GM23248 (cell line): ENCODE measurements around the gene LMNB1. TPM values are rescaled to one million over a fixed set of nuclear protein-coding genes. Genes with fewer than 3 reads are reported as not detected.
A peak's percentile ranks its signal among the peaks of the same experiment; 100 is the strongest.

Experiments
- DNase-seq: peaks from one replicate; pipeline ENCODE4 v3.0.0-alpha.2; 2015
- H2AFZ ChIP-seq: fragments of 200-600 bp; sonication (generic); 2 replicates; pipeline ENCODE4 v1.6.1; 2016; ENCODE audit warnings: antibody characterized with exemption
- H3F3A ChIP-seq: fragments of 200-600 bp; sonication (generic); 2 replicates; pipeline ENCODE4 v1.6.1; 2016; ENCODE audit warnings: mild to moderate bottlenecking, antibody characterized with exemption, mixed run types; ENCODE audit not compliant: insufficient read depth
- H3K27ac ChIP-seq: fragments of 200-600 bp; sonication (generic); 2 replicates; pipeline ENCODE4 v1.5.1; 2016; ENCODE audit warnings: mild to moderate bottlenecking
- H3K27me3 ChIP-seq: fragments of 200-600 bp; sonication (generic); replicated peaks from 2 replicates; pipeline ENCODE4 v1.6.1; 2016; ENCODE audit warnings: mild to moderate bottlenecking; ENCODE audit not compliant: insufficient read depth
- H3K36me3 ChIP-seq: fragments of 200-600 bp; sonication (generic); 2 replicates; pipeline ENCODE4 v1.6.1; 2016; ENCODE audit warnings: low read depth, mild to moderate bottlenecking
- H3K4me1 ChIP-seq: fragments of 200-600 bp; sonication (generic); 2 replicates; pipeline ENCODE4 v1.6.1; 2016; ENCODE audit warnings: mild to moderate bottlenecking; ENCODE audit not compliant: insufficient read depth
- H3K4me2 ChIP-seq: fragments of 200-600 bp; sonication (generic); one replicate; pipeline ENCODE4 v1.6.1; 2016; ENCODE audit warnings: mild to moderate bottlenecking; ENCODE audit not compliant: unreplicated experiment
- H3K4me3 ChIP-seq: fragments of 200-600 bp; sonication (generic); 2 replicates; pipeline ENCODE4 v1.5.1; 2016; ENCODE audit warnings: mild to moderate bottlenecking
- H3K79me2 ChIP-seq: fragments of 200-600 bp; sonication (generic); 2 replicates; pipeline ENCODE4 v1.6.1; 2016; ENCODE audit warnings: mild to moderate bottlenecking; ENCODE audit not compliant: insufficient read depth
- H3K9ac ChIP-seq: fragments of 200-600 bp; sonication (generic); 2 replicates; pipeline ENCODE4 v1.6.1; 2016; ENCODE audit warnings: mild to moderate bottlenecking
- H3K9me2 ChIP-seq: fragments of 200-600 bp; sonication (generic); 2 replicates; pipeline ENCODE4 v1.6.1; 2016; ENCODE audit warnings: mixed run types, mild to moderate bottlenecking, moderate library complexity; ENCODE audit not compliant: insufficient read depth
- H3K9me3 ChIP-seq: fragments of 200-600 bp; sonication (generic); one replicate; pipeline ENCODE4 v1.6.1; 2017; ENCODE audit warnings: low read depth
- H4K20me1 ChIP-seq: fragments of 200-600 bp; sonication (generic); 2 replicates; pipeline ENCODE4 v1.6.0; 2016; ENCODE audit not compliant: insufficient read depth
- EZH2 ChIP-seq: fragments of 200-600 bp; sonication (generic); IDR thresholded peaks from 2 replicates; pipeline ENCODE4 v1.6.1; 2018; ENCODE audit warnings: antibody characterized with exemption, mild to moderate bottlenecking; ENCODE audit not compliant: insufficient read depth, poor library complexity, severe bottlenecking
- EZH2phosphoT487 ChIP-seq: fragments of 200-600 bp; sonication (generic); IDR thresholded peaks from 2 replicates; pipeline ENCODE4 v1.6.1; 2018; ENCODE audit warnings: antibody characterized with exemption, moderate library complexity, mild to moderate bottlenecking, low read depth; ENCODE audit not compliant: insufficient read depth
- WGBS, 2 experiments: methylation state at CpG; one replicate each; pipeline ENCODE4 v1.1.6; 2015 to 2017; ENCODE audit warnings: low lambda C conversion rate in 2 of 2, low coverage in 1 of 2; ENCODE audit errors: missing lambda C conversion rate in 2 of 2; 5-methylcytosine and 5-hydroxymethylcytosine counted together
- in situ Hi-C: fragments of 300-500 bp; cut with MboI; formaldehyde crosslinking; loops from 2 replicates; pipeline ENCODE4 v1.15.0; 2020
- polyA plus RNA-seq: library from polyadenylated mRNA; unstranded; fragments of >200 nt; fragmentation: Nextera tagmentation; extraction: Ambion mirVana; gene quantifications from 2 replicates; pipeline ENCODE4 v1.2.1, GENCODE V29; 2016
- total RNA-seq: library from RNA; depleted of rRNA; stranded (reverse); fragments of >200 nt; shearing (Covaris generic); gene quantifications from 2 replicates; pipeline ENCODE4 v1.2.3, GENCODE V29; 2014

The LMNB1 gene
- total and polyA plus RNA-seq, 2 experiments from 2014 or later = 4.3 to 44.1 TPM

DNA sequence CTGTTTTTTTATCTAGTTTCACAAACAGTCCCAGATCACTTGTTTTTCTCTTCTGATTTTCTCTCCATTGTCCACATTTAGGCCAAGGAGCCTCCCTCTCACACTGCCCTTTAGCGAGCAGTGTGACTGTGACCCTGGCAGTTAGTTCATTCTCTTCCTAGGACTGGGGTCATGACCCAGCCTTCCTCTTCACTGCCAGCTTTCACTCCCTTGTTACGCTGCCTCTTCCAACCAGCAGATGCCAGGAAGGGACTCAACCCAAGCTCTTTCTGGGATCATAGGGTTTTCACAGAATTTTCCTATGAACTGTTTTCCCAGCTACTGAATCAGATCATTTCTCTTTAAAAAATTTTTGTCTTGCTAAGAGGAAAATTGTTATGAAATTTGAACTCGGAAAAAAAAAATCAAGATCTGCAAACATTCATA lies 70.9 kb downstream of the LMNB1 start:
- Histone ChIP-seq H3K79me2 (no peaks in the 10 kb centered on the region), H3F3A (no peaks in the 10 kb centered on the region), H3K4me3 (no peak overlapping the region), H3K9me2 (no peaks in the 10 kb centered on the region), H3K4me1 (no peaks in the 10 kb centered on the region), H3K27ac (no peak overlapping the region), H3K4me2 (no peak overlapping the region), H3K9me3 (no peaks in the 10 kb centered on the region), H4K20me1 (no peaks in the 10 kb centered on the region), H3K9ac (no peak overlapping the region), H3K36me3 (no peaks in the 10 kb centered on the region), H2AFZ (no peak overlapping the region), H3K27me3 (no peaks in the 10 kb centered on the region)
- in situ Hi-C loops = loop anchor here (25.0 kb wide), 1 partner anchor 439 kb away; the partner anchor contains the start of gene MEGF10
- TF ChIP-seq EZH2phosphoT487 = no peak
- no peak for TF ChIP-seq EZH2
- 47 to 57% methylated on average over 3 of the region's 3 CpGs for WGBS, 2 experiments
- no peak for DNase-seq

GRCh38 chr5:126848253-126848652 lies 71.3 kb downstream of the LMNB1 start:
- Histone ChIP-seq H3K79me2 (no peaks in the 10 kb centered on the region), H3K27ac (no peak overlapping the region), H2AFZ (no peak overlapping the region), H3K4me1 (no peaks in the 10 kb centered on the region), H3K9ac (no peak overlapping the region), H3K27me3 (no peaks in the 10 kb centered on the region), H3K9me2 (no peaks in the 10 kb centered on the region), H4K20me1 (no peaks in the 10 kb centered on the region), H3K4me2 (no peak overlapping the region), H3K4me3 (no peak overlapping the region), H3F3A (no peaks in the 10 kb centered on the region), H3K9me3 (no peaks in the 10 kb centered on the region), H3K36me3 (no peaks in the 10 kb centered on the region)
- in situ Hi-C loops = loop anchor here (25.0 kb wide), 1 partner anchor 439 kb away; the partner anchor contains the start of gene MEGF10
- 42 to 45% methylated on average over 8 of the region's 8 CpGs for WGBS, 2 experiments
- no peak for DNase-seq
- TF ChIP-seq EZH2 (no peak), EZH2phosphoT487 (no peak)

DNA sequence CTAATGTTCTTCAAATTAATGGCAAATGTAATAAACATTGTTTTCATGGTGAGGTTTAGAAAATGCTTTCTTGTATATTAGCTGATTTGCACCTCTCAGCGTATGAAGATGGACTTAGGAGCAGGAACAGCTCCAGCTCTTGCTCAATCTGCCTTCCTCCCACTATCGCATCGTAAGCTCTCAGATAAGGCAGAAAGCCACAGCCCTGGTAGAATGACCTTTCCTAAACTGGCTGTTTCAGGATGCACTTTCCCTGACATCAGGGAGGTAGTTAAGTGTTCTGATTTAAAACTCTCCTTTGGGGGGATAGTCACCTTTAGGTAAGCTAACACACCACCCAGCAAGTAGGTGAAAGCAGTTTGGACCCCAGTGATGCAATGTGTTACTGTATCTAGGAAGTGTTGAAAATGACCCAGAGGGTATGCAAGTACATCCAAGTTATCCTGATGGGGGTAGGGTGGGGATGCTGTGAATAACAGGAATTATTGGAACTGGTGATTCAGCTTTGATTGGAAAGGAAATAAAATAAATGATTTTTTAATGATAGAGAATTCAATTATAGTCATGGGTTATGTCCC lies 72.3 kb downstream of the LMNB1 start:
- H3K9ac ChIP-seq = no peak overlapping the region
- H3K9me3 ChIP-seq = no peaks in the 10 kb centered on the region
- H3K4me2 ChIP-seq = no peak overlapping the region
- no peaks in the 10 kb centered on the region for H3K9me2 ChIP-seq
- H3F3A ChIP-seq = no peaks in the 10 kb centered on the region
- no peaks in the 10 kb centered on the region for H4K20me1 ChIP-seq
- WGBS, 2 experiments = 47 to 49% methylated on average over 3 of the region's 3 CpGs
- no peaks in the 10 kb centered on the region for H3K4me1 ChIP-seq
- DNase-seq = peak; percentile 26
- no peak overlapping the region for H2AFZ ChIP-seq
- H3K27ac ChIP-seq = no peak overlapping the region
- in situ Hi-C loops = loop anchor here (25.0 kb wide), 1 partner anchor 438 kb away; the partner anchor contains the start of gene MEGF10
- no peaks in the 10 kb centered on the region for H3K79me2 ChIP-seq
- H3K27me3 ChIP-seq = no peaks in the 10 kb centered on the region
- no peak for TF ChIP-seq EZH2
- TF ChIP-seq EZH2phosphoT487 = no peak
- H3K36me3 ChIP-seq = no peaks in the 10 kb centered on the region
- no peak overlapping the region for H3K4me3 ChIP-seq

GRCh38 chr5:126851501-126852011 lies 74.6 kb downstream of the LMNB1 start:
- TF ChIP-seq EZH2phosphoT487 (no peak), EZH2 (no peak)
- H3K9ac ChIP-seq = no peak overlapping the region
- DNase-seq = no peak
- H3K27me3 ChIP-seq = no peaks in the 10 kb centered on the region
- H3K9me2 ChIP-seq = no peaks in the 10 kb centered on the region
- no peaks in the 10 kb centered on the region for H3K4me1 ChIP-seq
- in situ Hi-C loops = no loop called here
- no peaks in the 10 kb centered on the region for H3K9me3 ChIP-seq
- no peak overlapping the region for H3K27ac ChIP-seq
- H3K36me3 ChIP-seq = no peaks in the 10 kb centered on the region
- H4K20me1 ChIP-seq = no peaks in the 10 kb centered on the region
- H2AFZ ChIP-seq = no peak overlapping the region
- H3F3A ChIP-seq = no peaks in the 10 kb centered on the region
- H3K79me2 ChIP-seq = no peaks in the 10 kb centered on the region
- no peak overlapping the region for H3K4me3 ChIP-seq
- H3K4me2 ChIP-seq = no peak overlapping the region
- WGBS, 2 experiments = 56 to 59% methylated on average over 14 of the region's 14 CpGs
